HG02885 (cell line): ENCODE data around the gene TRAPPC10.

Experiments
- ATAC-seq: cut with Tn5 transposase; IDR thresholded peaks from one replicate; pipeline ENCODE4 v1.9.1; 2021; ENCODE audit warnings: mild to moderate bottlenecking; ENCODE audit not compliant: unreplicated experiment, poor library complexity

TRAPPC10 gene

GRCh38 chr21:43981151-43981870 is 30.8 kb upstream of the TRAPPC10 start:
- no peak for ATAC-seq

GRCh38 chr21:43981871-43982210 is 30.3 kb upstream of the TRAPPC10 start:
- no peak for ATAC-seq

- no peak for ATAC-seq
Measured at GRCh38 chr21:43982489-43983078, 29.5 kb upstream of the TRAPPC10 start.

GRCh38 chr21:43983390-43983789 is 28.7 kb upstream of the TRAPPC10 start:
- ATAC-seq: no peak

GRCh38 chr21:43983860-43984420 is 28.2 kb upstream of the TRAPPC10 start:
- no peak for ATAC-seq

- no peak for ATAC-seq
Measured at GRCh38 chr21:43984905-43985689, 27.0 kb upstream of the TRAPPC10 start.

- ATAC-seq: no peak
Measured at GRCh38 chr21:43985690-43986251, 26.3 kb upstream of the TRAPPC10 start.

GRCh38 chr21:43986544-43987451 is 25.3 kb upstream of the TRAPPC10 start:
- ATAC-seq: no peak

GRCh38 chr21:43987509-43987908 is 24.6 kb upstream of the TRAPPC10 start:
- ATAC-seq: no peak

GRCh38 chr21:43988016-43988415 is 24.1 kb upstream of the TRAPPC10 start:
- no peak for ATAC-seq

GRCh38 chr21:43988506-43989230 is 23.4 kb upstream of the TRAPPC10 start:
- no peak for ATAC-seq

- no peak for ATAC-seq
Measured at GRCh38 chr21:43989401-43989800, 22.7 kb upstream of the TRAPPC10 start.

- ATAC-seq: no peak
Measured at GRCh38 chr21:43991447-43991991, 20.6 kb upstream of the TRAPPC10 start.

- ATAC-seq: no peak
Measured at GRCh38 chr21:43992121-43992520, 20.0 kb upstream of the TRAPPC10 start.

GRCh38 chr21:43993420-43993934 is 18.6 kb upstream of the TRAPPC10 start:
- ATAC-seq: no peak

- ATAC-seq: no peak
Measured at GRCh38 chr21:43994085-43994484, 18.0 kb upstream of the TRAPPC10 start.

- no peak for ATAC-seq
Measured at GRCh38 chr21:43994646-43995045, 17.5 kb upstream of the TRAPPC10 start.

- ATAC-seq: no peak
Measured at GRCh38 chr21:43995521-43996105, 16.5 kb upstream of the TRAPPC10 start.
